Measurements from ENCODE around the gene RP9. TPM values are rescaled to one million over a fixed set of nuclear protein-coding genes. Genes with fewer than 3 reads are reported as not detected.

The RP9 gene, protein sequence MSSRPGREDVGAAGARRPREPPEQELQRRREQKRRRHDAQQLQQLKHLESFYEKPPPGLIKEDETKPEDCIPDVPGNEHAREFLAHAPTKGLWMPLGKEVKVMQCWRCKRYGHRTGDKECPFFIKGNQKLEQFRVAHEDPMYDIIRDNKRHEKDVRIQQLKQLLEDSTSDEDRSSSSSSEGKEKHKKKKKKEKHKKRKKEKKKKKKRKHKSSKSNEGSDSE
- 1 to 10 TPM; 3.4 to 5.8 (median 4.8) TPM for total RNA-seq
- long read RNA-seq, result 0 reads

DNA sequence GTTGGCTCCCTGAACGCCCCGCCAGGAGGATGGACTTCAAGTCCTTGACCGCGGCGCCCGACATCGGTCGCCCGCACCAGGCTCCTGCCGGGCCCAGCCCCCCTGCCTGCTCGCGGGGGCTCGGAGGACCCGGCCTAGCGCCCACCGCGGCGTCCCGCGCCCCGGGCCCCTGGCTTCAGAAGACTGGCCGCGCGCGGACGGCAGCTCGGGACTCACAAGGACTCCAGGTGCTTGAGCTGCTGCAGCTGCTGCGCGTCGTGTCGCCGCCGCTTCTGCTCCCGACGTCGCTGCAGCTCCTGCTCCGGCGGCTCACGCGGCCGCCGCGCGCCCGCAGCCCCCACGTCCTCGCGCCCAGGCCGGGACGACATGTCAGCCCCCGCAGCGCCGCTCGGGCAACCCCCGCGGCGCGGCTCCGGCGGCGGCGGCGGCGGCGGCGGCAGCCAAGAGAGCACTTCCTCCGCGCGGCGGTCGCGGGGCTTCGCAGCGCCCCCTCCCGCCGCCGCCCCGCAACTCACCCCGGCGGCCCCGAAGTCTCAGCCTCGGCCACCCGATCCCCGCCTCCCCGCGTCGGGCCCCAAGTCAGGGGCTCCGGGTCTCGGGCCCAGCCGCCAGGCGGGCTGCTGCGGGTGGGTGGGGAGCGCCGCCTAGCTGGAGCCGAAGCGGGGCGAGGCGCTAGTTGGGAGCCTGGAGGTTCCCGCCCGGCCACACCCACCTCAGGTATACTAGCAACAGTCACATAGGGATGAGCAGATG, at the start of gene RP9:
RP9 (minus strand) TSS at position 400 of the 753 bp plus-strand sequence; CDS start at position 368, 32 bp downstream.
- peak within 1 kb of the TSS; percentile 84 to 100 (median 95) for H3K4me3 ChIP-seq

DNA sequence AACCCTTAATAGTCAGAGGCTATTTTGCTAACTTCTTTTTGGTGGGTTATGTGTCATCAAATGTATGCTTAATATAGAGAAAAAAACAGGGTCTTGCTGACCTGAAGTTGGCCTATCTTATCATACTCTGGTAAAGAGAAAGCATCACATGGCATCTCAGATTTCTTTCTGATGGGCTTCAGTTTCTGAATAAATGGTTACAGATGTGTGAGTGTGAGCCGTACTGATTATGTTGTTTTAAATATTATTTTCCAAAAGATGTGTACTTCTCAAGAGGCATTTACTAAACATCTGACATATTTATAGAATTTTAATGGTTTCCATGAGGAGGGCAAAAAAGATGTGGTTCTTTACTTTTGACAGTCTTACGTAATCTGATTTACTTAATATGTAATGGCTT, 48.6 kb upstream of the RP9 start:
- 50% methylated on average over 2 of the region's 2 CpGs for WGBS (ENCODE audit: insufficient coverage, low coverage, low lambda C conversion rate, missing lambda C conversion rate)
- H3K9me3 ChIP-seq, result no peaks in the 10 kb centered on the region
- intact Hi-C loops (cut with DNase I), result no loop called here
- ATAC-seq (no peak), DNase-seq (no peak)
- TF ChIP-seq POLR2A (IDR thresholded peaks at IDR 0.05), result no peak
- TF ChIP-seq, protein P1, sequence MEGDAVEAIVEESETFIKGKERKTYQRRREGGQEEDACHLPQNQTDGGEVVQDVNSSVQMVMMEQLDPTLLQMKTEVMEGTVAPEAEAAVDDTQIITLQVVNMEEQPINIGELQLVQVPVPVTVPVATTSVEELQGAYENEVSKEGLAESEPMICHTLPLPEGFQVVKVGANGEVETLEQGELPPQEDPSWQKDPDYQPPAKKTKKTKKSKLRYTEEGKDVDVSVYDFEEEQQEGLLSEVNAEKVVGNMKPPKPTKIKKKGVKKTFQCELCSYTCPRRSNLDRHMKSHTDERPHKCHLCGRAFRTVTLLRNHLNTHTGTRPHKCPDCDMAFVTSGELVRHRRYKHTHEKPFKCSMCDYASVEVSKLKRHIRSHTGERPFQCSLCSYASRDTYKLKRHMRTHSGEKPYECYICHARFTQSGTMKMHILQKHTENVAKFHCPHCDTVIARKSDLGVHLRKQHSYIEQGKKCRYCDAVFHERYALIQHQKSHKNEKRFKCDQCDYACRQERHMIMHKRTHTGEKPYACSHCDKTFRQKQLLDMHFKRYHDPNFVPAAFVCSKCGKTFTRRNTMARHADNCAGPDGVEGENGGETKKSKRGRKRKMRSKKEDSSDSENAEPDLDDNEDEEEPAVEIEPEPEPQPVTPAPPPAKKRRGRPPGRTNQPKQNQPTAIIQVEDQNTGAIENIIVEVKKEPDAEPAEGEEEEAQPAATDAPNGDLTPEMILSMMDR (IDR thresholded peaks at IDR 0.05), result no peak
- no peaks in the 10 kb centered on the region for H3K27me3 ChIP-seq
- no peaks in the 10 kb centered on the region for H3K4me1 ChIP-seq
- H3K27ac ChIP-seq, result no peak overlapping the region
- H3K4me3 ChIP-seq, result no peak overlapping the region
- H3K36me3 ChIP-seq, result peaks cover 0 to 7% (median 0%) of the 10 kb centered on the region in 4 donors

More for the DNA sequence above, at the start of gene RP9:
- TF ChIP-seq POLR2A (IDR thresholded peaks at IDR 0.05), result peak; percentile 61
- TF ChIP-seq, protein P1 (IDR thresholded peaks at IDR 0.05), result peak; percentile 48 to 82 (median 64)
- H3K4me1 ChIP-seq, result peaks cover 0 to 20% (median 8%) of the 10 kb centered on the region in 4 donors
- peak; percentile 93 to 98 (median 94) for ATAC-seq
- no peaks in the 10 kb centered on the region for H3K9me3 ChIP-seq
- intact Hi-C loops (cut with DNase I), result no loop called here
- no peaks in the 10 kb centered on the region for H3K27me3 ChIP-seq
- H3K36me3 ChIP-seq, result no peaks in the 10 kb centered on the region
- peak; percentile 68 to 76 (median 74) for DNase-seq
- peak within 1 kb of the TSS; percentile 50 to 68 (median 65) for H3K27ac ChIP-seq
- under 1% methylated on average over 40 of the region's 100 CpGs for WGBS (ENCODE audit: insufficient coverage, low coverage, low lambda C conversion rate, missing lambda C conversion rate)

DNA sequence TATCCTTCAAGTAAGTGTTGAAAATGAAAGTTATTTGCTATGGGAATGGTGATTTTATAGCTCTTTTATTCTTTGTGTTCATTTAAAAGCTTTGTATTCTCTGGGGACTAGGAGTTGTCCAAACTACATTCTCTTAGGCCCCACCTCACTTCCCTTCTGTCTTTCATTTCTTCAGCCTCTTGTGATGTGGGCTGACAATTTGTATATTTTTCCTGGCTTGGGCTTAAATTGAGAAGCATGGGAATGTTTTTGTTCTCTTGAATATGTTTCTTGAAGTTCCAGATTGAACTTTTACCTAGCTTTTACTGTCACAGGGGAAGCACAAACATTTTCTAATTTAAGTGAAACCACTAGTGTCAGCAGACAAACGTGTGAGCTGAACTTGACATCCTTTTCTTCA, 48.1 kb upstream of the RP9 start:
- ATAC-seq, result no peak
- no peak for TF ChIP-seq POLR2A (IDR thresholded peaks at IDR 0.05)
- TF ChIP-seq, protein P1 (IDR thresholded peaks at IDR 0.05), result no peak

DNA sequence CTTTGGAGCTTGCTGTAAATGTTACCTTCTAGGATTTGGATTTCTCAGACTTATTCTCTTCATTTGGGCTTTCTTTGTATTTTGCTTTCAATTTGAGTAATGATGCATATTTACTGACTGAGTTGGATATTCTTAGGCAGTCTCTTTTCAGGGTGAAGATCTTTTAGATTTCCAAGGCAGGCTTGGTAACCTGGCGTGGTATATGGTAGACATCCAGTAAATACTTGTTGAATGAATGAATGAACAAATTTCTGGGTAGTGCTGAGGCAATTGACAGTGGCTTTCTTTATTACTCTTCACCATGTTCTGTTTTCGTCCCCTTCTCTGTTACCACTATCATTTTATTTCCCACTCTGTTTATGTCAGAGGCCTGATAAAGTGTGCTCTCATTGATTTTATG, 47.2 kb upstream of the RP9 start:
- no peak for ATAC-seq
- WGBS (ENCODE audit: insufficient coverage, low coverage, low lambda C conversion rate, missing lambda C conversion rate), result 87% methylated on average over 2 of the region's 2 CpGs
- DNase-seq, result no peak
- peaks cover 0 to 7% (median 0%) of the 10 kb centered on the region in 4 donors for H3K36me3 ChIP-seq
- no peaks in the 10 kb centered on the region for H3K27me3 ChIP-seq
- no peak overlapping the region for H3K27ac ChIP-seq
- no peaks in the 10 kb centered on the region for H3K4me1 ChIP-seq
- no peaks in the 10 kb centered on the region for H3K9me3 ChIP-seq
- TF ChIP-seq, protein P1 (IDR thresholded peaks at IDR 0.05), result no peak
- TF ChIP-seq POLR2A (IDR thresholded peaks at IDR 0.05), result no peak
- intact Hi-C loops (cut with DNase I), result no loop called here
- no peak overlapping the region for H3K4me3 ChIP-seq

More for the DNA sequence above, 48.1 kb upstream of the RP9 start:
- 30% methylated on average over 1 of the region's 1 CpG for WGBS (ENCODE audit: insufficient coverage, low coverage, low lambda C conversion rate, missing lambda C conversion rate)
- Histone ChIP-seq H3K4me1 (no peaks in the 10 kb centered on the region), H3K9me3 (no peaks in the 10 kb centered on the region), H3K27me3 (no peaks in the 10 kb centered on the region), H3K4me3 (no peak overlapping the region), H3K27ac (no peak overlapping the region), H3K36me3 (peaks cover 0 to 7% (median 0%) of the 10 kb centered on the region in 4 donors)
- intact Hi-C loops (cut with DNase I), result no loop called here
- no peak for DNase-seq

Data from right lobe of liver (tissue), 6 donors.